Fibroblast of peridontal ligament (primary cell): ENCODE data around the gene MAP1LC3A.
"Not testable (repeated sequence)": the region's sequence is repeated elsewhere in the genome, so short reads cannot be mapped to it uniquely, and the experiment has no call there.

Source experiments
- DNase-seq: peaks from one replicate; pipeline ENCODE4 v3.0.0-alpha.2; 2010; ENCODE audit errors: extremely low read depth

The MAP1LC3A gene

DNA sequence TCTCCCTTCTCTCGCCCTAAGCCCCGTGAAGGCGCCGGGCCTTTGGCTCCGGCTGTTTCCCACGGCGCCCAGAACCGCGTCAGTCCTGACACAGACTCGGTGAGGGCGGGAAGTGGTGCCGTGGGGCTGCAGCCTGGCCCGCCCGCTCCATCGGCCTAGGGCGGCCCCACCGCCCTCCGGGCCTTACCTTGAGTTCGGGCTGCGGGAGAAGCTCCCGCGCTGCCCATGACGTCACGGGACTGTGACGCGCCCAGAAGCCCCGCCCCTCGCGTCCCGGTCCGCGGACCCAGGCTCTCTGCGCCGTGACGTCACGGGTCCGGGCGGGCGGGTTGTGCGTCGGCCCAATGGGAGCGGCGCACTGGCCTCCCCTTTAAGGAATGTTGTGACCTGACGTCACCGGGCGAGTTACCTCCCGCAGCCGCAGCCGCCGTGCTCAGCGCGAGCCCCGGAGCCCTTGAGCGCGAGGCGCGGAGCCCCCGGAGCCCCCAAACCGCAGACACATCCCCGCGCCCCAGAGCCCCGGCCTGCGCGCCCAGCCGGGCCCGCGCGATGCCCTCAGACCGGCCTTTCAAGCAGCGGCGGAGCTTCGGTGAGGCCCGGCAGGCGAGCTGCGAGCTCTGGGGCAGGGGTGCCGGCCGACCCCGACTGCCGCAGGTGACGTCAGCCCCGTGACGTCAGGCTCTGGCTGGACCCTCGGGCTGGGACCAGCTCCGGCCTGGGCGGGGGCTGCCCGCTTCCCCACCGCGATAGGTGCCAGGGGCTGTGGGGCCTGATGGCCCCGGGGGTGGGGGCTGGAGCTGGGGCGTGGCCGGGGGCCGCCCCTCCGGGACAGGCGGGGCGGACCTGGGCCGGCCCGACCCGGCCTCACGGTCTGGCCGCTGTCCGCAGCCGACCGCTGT lies at the start of gene MAP1LC3A:
MAP1LC3A (plus strand) TSS at position 399 of the 899 bp plus-strand sequence; CDS start at position 550, 151 bp downstream.
- DNase-seq, result peak; percentile 92

DNA sequence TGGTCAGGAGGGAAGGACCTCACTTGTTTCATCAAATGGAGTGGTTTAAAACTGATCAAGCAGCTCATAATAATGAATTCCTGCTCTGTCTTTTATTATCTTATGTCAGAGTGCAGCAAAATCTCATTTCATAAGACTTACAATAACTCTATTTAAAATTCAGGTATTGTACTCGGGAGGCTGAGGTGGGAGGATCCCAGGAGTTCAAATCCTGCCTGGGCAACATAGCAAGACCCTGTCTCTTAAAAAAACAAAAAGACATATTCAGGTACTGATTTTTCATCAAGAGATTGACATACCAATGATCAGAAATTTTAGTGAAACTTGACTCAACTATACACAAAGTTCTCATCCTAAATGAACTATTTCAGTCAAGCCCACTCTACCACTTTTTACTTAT lies 47.9 kb upstream of the MAP1LC3A start:
- DNase-seq, result no peak

DNA sequence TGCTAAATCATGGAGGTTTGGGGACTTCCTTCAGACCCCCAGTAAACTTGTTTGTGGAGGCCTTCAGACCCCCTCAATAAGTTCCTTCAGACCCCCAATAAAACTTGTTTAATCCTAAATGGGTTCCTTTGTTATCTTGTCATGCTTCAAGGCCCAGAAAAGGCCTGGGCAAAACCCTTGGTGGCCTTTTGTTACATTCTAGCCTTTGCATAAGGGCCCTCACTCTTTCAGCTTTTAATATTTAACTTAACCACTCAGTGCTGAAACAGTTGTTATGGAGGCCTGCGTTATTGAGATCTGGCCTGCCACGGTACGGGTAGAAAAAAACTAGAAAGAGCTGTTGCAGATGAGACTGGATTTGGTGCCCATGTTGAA lies 46.6 kb upstream of the MAP1LC3A start:
- DNase-seq, result no peak

- peak; percentile 20 for DNase-seq
Observed at GRCh38 chr20:34512266-34512954, 46.1 kb upstream of the MAP1LC3A start.

- DNase-seq, result no peak
Observed at GRCh38 chr20:34512955-34513419, 45.5 kb upstream of the MAP1LC3A start.

DNA sequence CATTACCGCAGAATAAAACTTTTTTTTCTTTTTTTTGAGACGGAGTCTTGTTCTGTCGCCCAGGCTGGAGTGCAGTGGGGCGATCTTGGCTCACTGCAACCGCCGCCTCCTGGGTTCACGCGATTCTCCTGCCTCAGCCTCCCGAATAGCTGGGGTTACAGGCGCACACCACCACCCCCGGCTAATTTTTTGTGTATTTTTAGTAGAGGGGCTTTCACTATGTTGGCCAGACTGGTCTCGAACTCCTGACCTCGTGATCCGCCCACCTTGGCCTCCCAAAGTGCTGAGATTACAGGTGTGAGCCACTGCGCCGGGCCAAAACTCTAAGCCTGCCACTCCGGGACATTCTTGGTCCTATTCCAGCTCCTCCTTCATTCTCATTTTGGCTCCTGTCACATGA lies 44.5 kb upstream of the MAP1LC3A start:
- DNase-seq, result not testable (repeated sequence)

GRCh38 chr20:34514897-34515483 lies 43.5 kb upstream of the MAP1LC3A start:
- peak; percentile 34 for DNase-seq

- no peak for DNase-seq
Observed at GRCh38 chr20:34515484-34516246, 42.9 kb upstream of the MAP1LC3A start.

- peak; percentile 98 for DNase-seq
Observed at GRCh38 chr20:34516247-34517113, 42.0 kb upstream of the MAP1LC3A start, which contains the start of gene DYNLRB1. Gene DYNLRB1 (plus strand): TSS chr20:34516422. CDS start chr20:34516459, 37 bp downstream.

DNA sequence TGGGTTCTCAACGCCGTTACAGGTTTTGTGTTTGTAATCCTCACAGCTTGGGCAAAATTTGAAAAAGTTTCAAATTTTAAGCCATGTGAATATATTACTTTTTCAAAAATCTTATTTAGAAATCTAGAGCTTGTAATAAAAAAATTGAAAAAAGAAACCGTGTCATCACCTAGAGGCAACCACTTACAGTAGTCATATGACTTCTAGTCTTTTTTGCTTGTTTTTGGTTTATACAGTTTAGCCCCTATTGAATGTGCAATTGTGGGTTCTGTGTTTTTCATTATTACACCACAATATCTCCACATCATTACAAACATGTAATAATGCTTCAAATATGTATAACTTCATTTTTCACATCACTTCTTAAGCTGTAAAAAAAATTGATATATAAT lies 41.4 kb upstream of the MAP1LC3A start:
- DNase-seq, result peak; percentile 34

GRCh38 chr20:34518863-34519262 lies 39.7 kb upstream of the MAP1LC3A start:
- DNase-seq, result not testable (repeated sequence)

GRCh38 chr20:34519841-34520240 lies 38.7 kb upstream of the MAP1LC3A start:
- not testable (repeated sequence) for DNase-seq

DNA sequence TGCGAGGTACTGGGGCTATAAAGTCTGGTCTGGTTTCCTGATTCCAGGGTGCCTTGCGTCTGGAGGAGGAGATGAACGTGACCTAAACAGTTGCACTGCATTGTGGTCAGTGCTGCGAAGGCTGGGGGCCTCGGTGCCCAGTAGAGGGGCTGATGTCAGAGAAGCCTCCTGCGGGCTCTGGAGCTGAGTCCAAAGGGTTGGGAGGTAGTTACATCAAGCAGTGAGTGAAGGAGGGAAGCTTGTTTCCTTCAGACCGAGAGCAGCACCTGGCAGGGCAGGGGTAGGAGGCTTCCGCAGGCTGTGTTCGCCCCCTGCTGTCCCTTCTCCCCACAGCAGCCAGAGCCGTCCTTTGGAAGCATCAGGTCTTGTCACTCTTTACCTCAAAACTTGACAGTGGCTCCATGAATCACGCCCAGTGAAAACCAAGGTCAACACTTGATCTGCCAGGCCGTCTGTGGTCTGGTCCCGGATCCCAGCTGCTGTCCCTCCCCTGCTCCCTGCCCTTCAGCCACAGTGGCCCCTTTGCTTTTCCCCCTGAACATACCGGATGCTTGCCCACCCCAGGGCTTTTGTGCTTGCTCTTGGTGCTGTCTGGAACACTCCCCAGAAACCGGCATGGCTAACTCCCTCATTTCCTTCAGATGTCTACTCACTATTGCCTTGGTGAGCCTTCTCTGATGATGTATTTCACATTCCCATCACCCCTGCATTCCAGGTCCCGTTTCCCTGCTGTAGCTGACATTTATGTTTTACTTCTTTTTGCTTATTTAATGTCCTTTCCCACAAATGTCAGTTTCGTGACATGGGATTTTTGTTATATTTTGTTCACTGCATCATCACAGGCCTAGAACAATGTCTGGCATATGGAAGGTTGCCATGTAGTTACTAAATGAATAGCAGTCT lies 35.3 kb upstream of the MAP1LC3A start:
- DNase-seq, result peak; percentile 90

DNA sequence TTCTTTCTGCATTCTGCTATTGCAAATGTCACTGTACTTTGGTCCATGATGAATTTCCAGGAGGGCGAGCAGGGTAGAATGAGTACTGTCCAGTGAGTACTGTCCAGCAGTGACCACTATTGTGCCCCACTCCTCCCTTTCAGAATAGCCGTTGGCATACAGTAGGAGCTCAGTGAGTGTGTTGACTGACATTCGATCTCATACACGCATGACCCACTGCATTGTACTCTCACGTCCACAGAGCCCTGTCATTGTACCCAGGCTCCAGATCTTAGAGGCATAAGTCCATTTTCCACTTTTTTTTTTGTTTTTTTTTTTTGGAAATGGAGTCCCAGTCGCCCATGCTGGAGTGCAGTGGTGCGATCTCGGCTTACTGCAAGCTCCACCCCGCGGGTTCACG lies 34.1 kb upstream of the MAP1LC3A start:
- DNase-seq, result no peak

GRCh38 chr20:34525342-34525708 lies 33.2 kb upstream of the MAP1LC3A start:
- no peak for DNase-seq

GRCh38 chr20:34525709-34526416 lies 32.7 kb upstream of the MAP1LC3A start:
- peak; percentile 96 for DNase-seq

- DNase-seq, result no peak
Observed at GRCh38 chr20:34526466-34526865, 32.1 kb upstream of the MAP1LC3A start.

GRCh38 chr20:34527016-34527415 lies 31.5 kb upstream of the MAP1LC3A start:
- DNase-seq, result no peak

- no peak for DNase-seq
Observed at GRCh38 chr20:34528921-34529297, 29.6 kb upstream of the MAP1LC3A start.
